GM23338 (cell line): ENCODE measurements around the gene PRAC2. TPM values are rescaled to one million over a fixed set of nuclear protein-coding genes. Genes with fewer than 3 reads are reported as not detected.

Source experiments
- ATAC-seq: fragments of 200-7000 bp; cut with Tn5 transposase; 3 replicates; pipeline ENCODE4 v1.9.1; 2020
- DNase-seq: peaks from one replicate; pipeline ENCODE4 v3.0.0-alpha.2; 2015; ENCODE audit warnings: low spot score
- H2AFZ ChIP-seq: fragments of 200-600 bp; sonication (generic); 2 replicates; pipeline ENCODE4 v1.8.0; 2016; ENCODE audit warnings: antibody characterized with exemption, mild to moderate bottlenecking, moderate library complexity
- H3F3A ChIP-seq: fragments of 200-600 bp; sonication (generic); replicated peaks from 2 replicates; pipeline ENCODE4 v1.8.0; 2017; ENCODE audit warnings: antibody characterized with exemption, mixed run types, low read depth
- H3K27ac ChIP-seq: fragments of 200-600 bp; sonication (generic); 2 replicates; pipeline ENCODE4 v1.6.1; 2016; ENCODE audit warnings: low read depth
- H3K27me3 ChIP-seq: fragments of 200-600 bp; sonication (generic); 2 replicates; pipeline ENCODE4 v1.8.0; 2016; ENCODE audit warnings: mild to moderate bottlenecking, mixed run types, moderate library complexity; ENCODE audit not compliant: insufficient read depth
- H3K36me3 ChIP-seq: fragments of 200-600 bp; sonication (generic); 2 replicates; pipeline ENCODE4 v1.8.0; 2016; ENCODE audit warnings: mild to moderate bottlenecking; ENCODE audit not compliant: insufficient read depth
- H3K4me1 ChIP-seq: fragments of 200-600 bp; sonication (generic); 2 replicates; pipeline ENCODE4 v1.8.0; 2016; ENCODE audit warnings: mild to moderate bottlenecking, moderate library complexity; ENCODE audit not compliant: insufficient read depth
- H3K4me2 ChIP-seq: fragments of 200-600 bp; sonication (generic); 2 replicates; pipeline ENCODE4 v1.7.1; 2017; ENCODE audit warnings: mixed run types
- H3K4me3 ChIP-seq: fragments of 200-600 bp; sonication (generic); 2 replicates; pipeline ENCODE4 v1.6.1; 2016; ENCODE audit warnings: mixed run types
- H3K79me2 ChIP-seq: fragments of 200-600 bp; sonication (generic); replicated peaks from 2 replicates; pipeline ENCODE4 v1.8.0; 2017; ENCODE audit warnings: mild to moderate bottlenecking; ENCODE audit not compliant: insufficient read depth
- H3K9me2 ChIP-seq: fragments of 200-600 bp; sonication (generic); 2 replicates; pipeline ENCODE4 v1.8.0; 2017; ENCODE audit not compliant: insufficient read depth
- H4K20me1 ChIP-seq: fragments of 200-600 bp; sonication (generic); replicated peaks from 2 replicates; pipeline ENCODE4 v1.8.0; 2017; ENCODE audit warnings: mild to moderate bottlenecking; ENCODE audit not compliant: insufficient read depth
- H3K27ac Mint-ChIP-seq: 2 replicates; pipeline ENCODE4 v1.8.0; 2020; ENCODE audit warnings: inconsistent platforms, mild to moderate bottlenecking, moderate library complexity, mixed read lengths
- H3K27me3 Mint-ChIP-seq: 3 replicates; pipeline ENCODE4 v1.8.0; 2022; ENCODE audit warnings: low read depth, mild to moderate bottlenecking, moderate library complexity, mixed read lengths, inconsistent platforms; ENCODE audit not compliant: insufficient read depth, poor library complexity
- H3K36me3 Mint-ChIP-seq: 3 replicates; pipeline ENCODE4 v1.8.0; 2021; ENCODE audit warnings: low read depth, mild to moderate bottlenecking, inconsistent platforms, moderate library complexity, mixed read lengths
- H3K4me1 Mint-ChIP-seq: 3 replicates; pipeline ENCODE4 v1.8.0; 2020; ENCODE audit warnings: mild to moderate bottlenecking, inconsistent platforms, mixed read lengths
- H3K4me3 Mint-ChIP-seq: 3 replicates; pipeline ENCODE4 v1.8.0; 2021; ENCODE audit warnings: moderate library complexity, mild to moderate bottlenecking, inconsistent platforms, mixed read lengths
- H3K9me3 Mint-ChIP-seq: 3 replicates; pipeline ENCODE4 v1.8.0; 2020; ENCODE audit warnings: moderate library complexity, mild to moderate bottlenecking, inconsistent platforms, mixed read lengths
- CREB1 ChIP-seq: fragments of 250-450 bp; sonication (Bioruptor Pico); IDR thresholded peaks from 2 replicates; pipeline ENCODE4 v1.5.0; 2020; ENCODE audit warnings: low read depth, mild to moderate bottlenecking, moderate library complexity
- EZH2 ChIP-seq: fragments of 200-600 bp; sonication (generic); IDR thresholded peaks from one replicate; pipeline ENCODE4 v1.8.0; 2017; ENCODE audit warnings: antibody characterized with exemption, mild to moderate bottlenecking, low read depth; ENCODE audit not compliant: unreplicated experiment
- EZH2phosphoT487 ChIP-seq: fragments of 200-600 bp; sonication (generic); IDR thresholded peaks from one replicate; pipeline ENCODE4 v1.8.1; 2018; ENCODE audit warnings: antibody characterized with exemption; ENCODE audit not compliant: unreplicated experiment
- JUNB ChIP-seq: IDR thresholded peaks from one replicate; pipeline ENCODE4 v1.6.1; 2016; ENCODE audit warnings: antibody characterized with exemption; ENCODE audit not compliant: unreplicated experiment
- NANOG ChIP-seq: IDR thresholded peaks from 2 replicates; pipeline ENCODE4 v1.6.1; 2016; ENCODE audit warnings: antibody characterized with exemption, borderline replicate concordance
- POLR2AphosphoS5 ChIP-seq: IDR thresholded peaks from 2 replicates; pipeline ENCODE4 v1.6.1; 2016; ENCODE audit warnings: antibody characterized with exemption, low read depth
- STAT1 ChIP-seq: IDR thresholded peaks from one replicate; pipeline ENCODE4 v1.6.1; 2016; ENCODE audit warnings: antibody characterized with exemption; ENCODE audit not compliant: unreplicated experiment
- ZNF114 ChIP-seq: fragments of 250-450 bp; sonication (Bioruptor Pico); IDR thresholded peaks from 2 replicates; pipeline ENCODE4 v1.5.0; 2020; ENCODE audit warnings: mild to moderate bottlenecking, moderate library complexity
- ZNF331 ChIP-seq: fragments of 250-450 bp; sonication (Bioruptor Pico); IDR thresholded peaks from 2 replicates; pipeline ENCODE4 v1.5.0; 2020; ENCODE audit warnings: low read depth, mild to moderate bottlenecking, moderate library complexity
- polyA plus RNA-seq: library from polyadenylated mRNA; unstranded; fragments of >200 nt; fragmentation: Nextera tagmentation; extraction: Ambion mirVana; gene quantifications from 2 replicates; pipeline ENCODE4 v1.2.1, GENCODE V29; 2016
- total RNA-seq: library from RNA; depleted of rRNA; stranded (reverse); fragments of >200 nt; shearing (Covaris generic); gene quantifications from 2 replicates; pipeline ENCODE4 v1.2.3, GENCODE V29; 2014
- TF ChIP-seq, protein P1 (sequence below): fragments of 250-450 bp; sonication (Bioruptor Pico); IDR thresholded peaks from 2 replicates; pipeline ENCODE4 v1.5.0; 2020; ENCODE audit warnings: mild to moderate bottlenecking, moderate library complexity
- TF ChIP-seq, protein P2 (sequence below): IDR thresholded peaks from 2 replicates; pipeline ENCODE4 v1.6.1; 2016; ENCODE audit warnings: antibody characterized with exemption
- TF ChIP-seq, protein P3 (sequence below): IDR thresholded peaks from one replicate; pipeline ENCODE4 v1.6.1; 2018; ENCODE audit warnings: antibody characterized with exemption; ENCODE audit not compliant: unreplicated experiment
- TF ChIP-seq, protein P4 (sequence below), 2 experiments: fragments of 200-600 bp in 1 of 2; sonication (generic) in 1 of 2; conservative IDR thresholded peaks; 2 replicates each; pipeline versions ENCODE4 v1.5.1 to v1.6.1; 2016 to 2017; ENCODE audit warnings: antibody characterized with exemption in 2 of 2, low read depth in 2 of 2, mild to moderate bottlenecking in 2 of 2, moderate library complexity in 1 of 2

PRAC2 gene
- total and polyA plus RNA-seq, 2 experiments from 2014 or later = not detected

DNA sequence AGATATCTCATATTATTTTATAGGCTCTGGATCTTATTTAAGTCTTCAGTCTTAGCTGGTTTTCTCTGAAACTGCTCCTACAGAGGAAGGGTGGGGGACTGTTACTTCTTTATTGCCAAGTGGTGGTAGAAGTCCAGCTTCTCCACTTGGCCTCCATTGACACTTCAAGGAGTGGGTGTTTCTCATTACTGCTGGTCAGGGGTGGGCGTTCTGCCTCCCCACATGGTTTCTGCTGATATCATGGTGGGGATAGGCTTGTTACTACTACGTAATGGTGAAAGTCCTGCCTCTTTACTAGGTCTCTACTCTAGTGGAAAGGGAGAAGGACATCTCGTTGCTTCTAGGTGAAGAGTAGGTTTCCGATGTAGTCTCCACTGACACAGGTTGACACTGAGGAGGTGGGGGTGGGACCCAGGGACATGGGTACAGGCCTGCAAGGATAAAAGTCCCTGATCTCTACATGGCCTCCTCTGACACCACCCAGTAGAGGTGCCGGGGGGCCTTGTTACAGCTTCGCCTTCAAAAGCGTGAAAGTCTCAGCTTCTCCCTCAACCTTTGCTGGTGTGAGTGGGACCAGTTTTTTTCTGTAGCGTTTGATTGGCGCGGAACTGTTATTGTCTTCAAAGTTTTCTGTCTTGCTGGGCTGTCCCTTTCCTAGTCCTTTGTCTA is 21.0 kb upstream of the PRAC2 start:
- no peak overlapping the region for H3K4me2 ChIP-seq
- no peak for DNase-seq
- no peak overlapping the region for H3K4me3 Mint-ChIP-seq
- no peaks in the 10 kb centered on the region; the same call in 1 of the 2 replicates for H3K4me1 ChIP-seq
- no peak overlapping the region for H3K27ac Mint-ChIP-seq
- peaks cover 10% of the 10 kb centered on the region for H3K27me3 Mint-ChIP-seq
- TF ChIP-seq JUNB = no peak
- TF ChIP-seq ZNF114 (CRISPR knock-in tag) = no peak
- TF ChIP-seq, protein P1, sequence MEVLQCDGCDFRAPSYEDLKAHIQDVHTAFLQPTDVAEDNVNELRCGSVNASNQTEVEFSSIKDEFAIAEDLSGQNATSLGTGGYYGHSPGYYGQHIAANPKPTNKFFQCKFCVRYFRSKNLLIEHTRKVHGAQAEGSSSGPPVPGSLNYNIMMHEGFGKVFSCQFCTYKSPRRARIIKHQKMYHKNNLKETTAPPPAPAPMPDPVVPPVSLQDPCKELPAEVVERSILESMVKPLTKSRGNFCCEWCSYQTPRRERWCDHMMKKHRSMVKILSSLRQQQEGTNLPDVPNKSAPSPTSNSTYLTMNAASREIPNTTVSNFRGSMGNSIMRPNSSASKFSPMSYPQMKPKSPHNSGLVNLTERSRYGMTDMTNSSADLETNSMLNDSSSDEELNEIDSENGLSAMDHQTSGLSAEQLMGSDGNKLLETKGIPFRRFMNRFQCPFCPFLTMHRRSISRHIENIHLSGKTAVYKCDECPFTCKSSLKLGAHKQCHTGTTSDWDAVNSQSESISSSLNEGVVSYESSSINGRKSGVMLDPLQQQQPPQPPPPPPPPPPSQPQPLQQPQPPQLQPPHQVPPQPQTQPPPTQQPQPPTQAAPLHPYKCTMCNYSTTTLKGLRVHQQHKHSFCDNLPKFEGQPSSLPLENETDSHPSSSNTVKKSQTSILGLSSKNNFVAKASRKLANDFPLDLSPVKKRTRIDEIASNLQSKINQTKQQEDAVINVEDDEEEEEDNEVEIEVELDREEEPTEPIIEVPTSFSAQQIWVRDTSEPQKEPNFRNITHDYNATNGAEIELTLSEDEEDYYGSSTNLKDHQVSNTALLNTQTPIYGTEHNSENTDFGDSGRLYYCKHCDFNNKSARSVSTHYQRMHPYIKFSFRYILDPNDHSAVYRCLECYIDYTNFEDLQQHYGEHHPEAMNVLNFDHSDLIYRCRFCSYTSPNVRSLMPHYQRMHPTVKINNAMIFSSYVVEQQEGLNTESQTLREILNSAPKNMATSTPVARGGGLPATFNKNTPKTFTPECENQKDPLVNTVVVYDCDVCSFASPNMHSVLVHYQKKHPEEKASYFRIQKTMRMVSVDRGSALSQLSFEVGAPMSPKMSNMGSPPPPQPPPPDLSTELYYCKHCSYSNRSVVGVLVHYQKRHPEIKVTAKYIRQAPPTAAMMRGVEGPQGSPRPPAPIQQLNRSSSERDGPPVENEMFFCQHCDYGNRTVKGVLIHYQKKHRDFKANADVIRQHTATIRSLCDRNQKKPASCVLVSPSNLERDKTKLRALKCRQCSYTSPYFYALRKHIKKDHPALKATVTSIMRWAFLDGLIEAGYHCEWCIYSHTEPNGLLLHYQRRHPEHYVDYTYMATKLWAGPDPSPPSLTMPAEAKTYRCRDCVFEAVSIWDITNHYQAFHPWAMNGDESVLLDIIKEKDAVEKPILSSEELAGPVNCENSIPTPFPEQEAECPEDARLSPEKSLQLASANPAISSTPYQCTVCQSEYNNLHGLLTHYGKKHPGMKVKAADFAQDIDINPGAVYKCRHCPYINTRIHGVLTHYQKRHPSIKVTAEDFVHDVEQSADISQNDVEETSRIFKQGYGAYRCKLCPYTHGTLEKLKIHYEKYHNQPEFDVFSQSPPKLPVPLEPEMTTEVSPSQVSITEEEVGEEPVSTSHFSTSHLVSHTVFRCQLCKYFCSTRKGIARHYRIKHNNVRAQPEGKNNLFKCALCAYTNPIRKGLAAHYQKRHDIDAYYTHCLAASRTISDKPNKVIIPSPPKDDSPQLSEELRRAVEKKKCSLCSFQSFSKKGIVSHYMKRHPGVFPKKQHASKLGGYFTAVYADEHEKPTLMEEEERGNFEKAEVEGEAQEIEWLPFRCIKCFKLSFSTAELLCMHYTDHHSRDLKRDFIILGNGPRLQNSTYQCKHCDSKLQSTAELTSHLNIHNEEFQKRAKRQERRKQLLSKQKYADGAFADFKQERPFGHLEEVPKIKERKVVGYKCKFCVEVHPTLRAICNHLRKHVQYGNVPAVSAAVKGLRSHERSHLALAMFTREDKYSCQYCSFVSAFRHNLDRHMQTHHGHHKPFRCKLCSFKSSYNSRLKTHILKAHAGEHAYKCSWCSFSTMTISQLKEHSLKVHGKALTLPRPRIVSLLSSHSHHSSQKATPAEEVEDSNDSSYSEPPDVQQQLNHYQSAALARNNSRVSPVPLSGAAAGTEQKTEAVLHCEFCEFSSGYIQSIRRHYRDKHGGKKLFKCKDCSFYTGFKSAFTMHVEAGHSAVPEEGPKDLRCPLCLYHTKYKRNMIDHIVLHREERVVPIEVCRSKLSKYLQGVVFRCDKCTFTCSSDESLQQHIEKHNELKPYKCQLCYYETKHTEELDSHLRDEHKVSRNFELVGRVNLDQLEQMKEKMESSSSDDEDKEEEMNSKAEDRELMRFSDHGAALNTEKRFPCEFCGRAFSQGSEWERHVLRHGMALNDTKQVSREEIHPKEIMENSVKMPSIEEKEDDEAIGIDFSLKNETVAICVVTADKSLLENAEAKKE (CRISPR knock-in tag) = no peak
- TF ChIP-seq POLR2AphosphoS5 = no peak
- TF ChIP-seq, protein P2, sequence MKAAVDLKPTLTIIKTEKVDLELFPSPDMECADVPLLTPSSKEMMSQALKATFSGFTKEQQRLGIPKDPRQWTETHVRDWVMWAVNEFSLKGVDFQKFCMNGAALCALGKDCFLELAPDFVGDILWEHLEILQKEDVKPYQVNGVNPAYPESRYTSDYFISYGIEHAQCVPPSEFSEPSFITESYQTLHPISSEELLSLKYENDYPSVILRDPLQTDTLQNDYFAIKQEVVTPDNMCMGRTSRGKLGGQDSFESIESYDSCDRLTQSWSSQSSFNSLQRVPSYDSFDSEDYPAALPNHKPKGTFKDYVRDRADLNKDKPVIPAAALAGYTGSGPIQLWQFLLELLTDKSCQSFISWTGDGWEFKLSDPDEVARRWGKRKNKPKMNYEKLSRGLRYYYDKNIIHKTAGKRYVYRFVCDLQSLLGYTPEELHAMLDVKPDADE = no peak
- TF ChIP-seq CREB1 (CRISPR knock-in tag) = no peak
- no peak for TF ChIP-seq STAT1
- TF ChIP-seq EZH2phosphoT487 = no peak
- TF ChIP-seq, protein P3, sequence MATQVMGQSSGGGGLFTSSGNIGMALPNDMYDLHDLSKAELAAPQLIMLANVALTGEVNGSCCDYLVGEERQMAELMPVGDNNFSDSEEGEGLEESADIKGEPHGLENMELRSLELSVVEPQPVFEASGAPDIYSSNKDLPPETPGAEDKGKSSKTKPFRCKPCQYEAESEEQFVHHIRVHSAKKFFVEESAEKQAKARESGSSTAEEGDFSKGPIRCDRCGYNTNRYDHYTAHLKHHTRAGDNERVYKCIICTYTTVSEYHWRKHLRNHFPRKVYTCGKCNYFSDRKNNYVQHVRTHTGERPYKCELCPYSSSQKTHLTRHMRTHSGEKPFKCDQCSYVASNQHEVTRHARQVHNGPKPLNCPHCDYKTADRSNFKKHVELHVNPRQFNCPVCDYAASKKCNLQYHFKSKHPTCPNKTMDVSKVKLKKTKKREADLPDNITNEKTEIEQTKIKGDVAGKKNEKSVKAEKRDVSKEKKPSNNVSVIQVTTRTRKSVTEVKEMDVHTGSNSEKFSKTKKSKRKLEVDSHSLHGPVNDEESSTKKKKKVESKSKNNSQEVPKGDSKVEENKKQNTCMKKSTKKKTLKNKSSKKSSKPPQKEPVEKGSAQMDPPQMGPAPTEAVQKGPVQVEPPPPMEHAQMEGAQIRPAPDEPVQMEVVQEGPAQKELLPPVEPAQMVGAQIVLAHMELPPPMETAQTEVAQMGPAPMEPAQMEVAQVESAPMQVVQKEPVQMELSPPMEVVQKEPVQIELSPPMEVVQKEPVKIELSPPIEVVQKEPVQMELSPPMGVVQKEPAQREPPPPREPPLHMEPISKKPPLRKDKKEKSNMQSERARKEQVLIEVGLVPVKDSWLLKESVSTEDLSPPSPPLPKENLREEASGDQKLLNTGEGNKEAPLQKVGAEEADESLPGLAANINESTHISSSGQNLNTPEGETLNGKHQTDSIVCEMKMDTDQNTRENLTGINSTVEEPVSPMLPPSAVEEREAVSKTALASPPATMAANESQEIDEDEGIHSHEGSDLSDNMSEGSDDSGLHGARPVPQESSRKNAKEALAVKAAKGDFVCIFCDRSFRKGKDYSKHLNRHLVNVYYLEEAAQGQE = no peak
- TF ChIP-seq ZNF331 (CRISPR knock-in tag) = no peak
- TF ChIP-seq, protein P4, sequence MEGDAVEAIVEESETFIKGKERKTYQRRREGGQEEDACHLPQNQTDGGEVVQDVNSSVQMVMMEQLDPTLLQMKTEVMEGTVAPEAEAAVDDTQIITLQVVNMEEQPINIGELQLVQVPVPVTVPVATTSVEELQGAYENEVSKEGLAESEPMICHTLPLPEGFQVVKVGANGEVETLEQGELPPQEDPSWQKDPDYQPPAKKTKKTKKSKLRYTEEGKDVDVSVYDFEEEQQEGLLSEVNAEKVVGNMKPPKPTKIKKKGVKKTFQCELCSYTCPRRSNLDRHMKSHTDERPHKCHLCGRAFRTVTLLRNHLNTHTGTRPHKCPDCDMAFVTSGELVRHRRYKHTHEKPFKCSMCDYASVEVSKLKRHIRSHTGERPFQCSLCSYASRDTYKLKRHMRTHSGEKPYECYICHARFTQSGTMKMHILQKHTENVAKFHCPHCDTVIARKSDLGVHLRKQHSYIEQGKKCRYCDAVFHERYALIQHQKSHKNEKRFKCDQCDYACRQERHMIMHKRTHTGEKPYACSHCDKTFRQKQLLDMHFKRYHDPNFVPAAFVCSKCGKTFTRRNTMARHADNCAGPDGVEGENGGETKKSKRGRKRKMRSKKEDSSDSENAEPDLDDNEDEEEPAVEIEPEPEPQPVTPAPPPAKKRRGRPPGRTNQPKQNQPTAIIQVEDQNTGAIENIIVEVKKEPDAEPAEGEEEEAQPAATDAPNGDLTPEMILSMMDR (conservative IDR thresholded peaks at IDR 0.05; ENCODE audit: low read depth in 2 of 2) = no peak
- no peak for TF ChIP-seq NANOG
- TF ChIP-seq EZH2 = no peak
- H3K9me2 ChIP-seq = no peaks in the 10 kb centered on the region
- no peak for ATAC-seq
- H3K36me3 Mint-ChIP-seq = no peaks in the 10 kb centered on the region
- no peak overlapping the region for H3K4me3 ChIP-seq
- no peaks in the 10 kb centered on the region for H3K36me3 ChIP-seq
- H3K4me1 Mint-ChIP-seq = no peaks in the 10 kb centered on the region
- no peaks in the 10 kb centered on the region for H3F3A ChIP-seq
- H3K27ac ChIP-seq = no peak overlapping the region
- H4K20me1 ChIP-seq = no peaks in the 10 kb centered on the region; the same call in 1 of the 2 replicates
- H3K79me2 ChIP-seq = no peaks in the 10 kb centered on the region
- no peak overlapping the region for H2AFZ ChIP-seq
- H3K27me3 ChIP-seq = peaks cover 30% of the 10 kb centered on the region
- no peaks in the 10 kb centered on the region for H3K9me3 Mint-ChIP-seq
